ENCODE results near the gene ALB.

ALB gene

DNA sequence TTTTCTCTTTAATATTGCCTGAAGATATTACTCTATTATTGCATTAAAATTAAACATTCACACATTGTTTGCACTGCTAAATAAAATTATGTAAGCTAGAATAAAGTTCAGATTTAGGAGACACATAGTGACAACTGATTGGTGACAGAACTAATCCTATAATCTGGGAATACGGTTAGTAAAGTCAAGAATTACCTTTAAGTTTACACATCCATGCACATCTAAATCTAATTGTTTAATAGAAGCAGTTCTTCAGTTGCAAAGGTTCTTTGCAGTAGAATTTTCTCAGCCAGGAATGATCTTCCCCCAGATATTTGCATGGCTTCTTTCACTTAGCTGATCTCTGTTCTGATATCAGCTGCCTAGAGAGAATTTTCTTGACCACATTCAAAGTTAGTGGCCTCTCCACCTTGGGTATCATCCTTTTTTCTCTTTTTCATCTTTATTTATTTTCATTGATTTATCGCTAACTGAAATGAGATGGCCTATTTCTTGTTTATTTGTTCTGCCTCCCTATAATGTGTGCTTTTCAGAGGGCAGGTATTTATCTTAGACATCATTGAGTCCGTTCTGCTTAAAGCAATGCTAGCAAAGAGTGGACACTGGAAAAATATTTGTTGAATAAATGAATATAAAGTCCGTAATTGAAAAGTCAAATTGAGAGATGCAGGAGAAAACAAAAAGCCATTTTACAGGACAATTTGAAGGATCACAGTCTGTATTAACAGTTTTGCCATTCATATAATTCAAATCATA is 44.5 kb downstream of the ALB start:
- no peak for DNase-seq (ENCODE audit: extremely low read depth in 1 of 2, low read depth in 1 of 2)

DNA sequence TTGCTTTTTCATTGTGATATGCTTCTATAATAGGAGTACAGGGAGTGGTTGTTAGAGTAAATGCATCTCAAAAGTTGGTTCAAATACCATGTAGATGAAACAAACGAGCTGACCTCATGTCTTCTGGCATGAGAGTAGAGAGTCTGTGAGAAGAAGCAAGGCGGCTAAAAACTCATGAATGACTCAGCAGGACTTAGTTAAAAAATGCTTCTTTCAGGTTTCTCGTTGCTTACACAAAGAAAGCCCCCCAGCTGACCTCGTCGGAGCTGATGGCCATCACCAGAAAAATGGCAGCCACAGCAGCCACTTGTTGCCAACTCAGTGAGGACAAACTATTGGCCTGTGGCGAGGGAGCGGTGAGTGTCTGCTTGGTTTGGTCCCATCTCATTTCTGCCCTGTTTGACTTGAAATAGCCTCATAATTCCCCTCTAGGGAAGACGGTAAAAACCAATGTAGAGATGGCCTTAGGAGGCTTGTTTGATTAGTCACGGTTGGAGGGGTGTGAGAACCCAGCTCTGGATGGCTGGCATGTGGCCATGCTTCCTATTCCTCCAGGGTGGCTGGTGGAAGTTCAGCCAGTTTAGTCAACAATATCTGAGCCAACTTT is 46.4 kb downstream of the ALB start:
- no peak for DNase-seq (ENCODE audit: extremely low read depth in 1 of 2, low read depth in 1 of 2)

DNA sequence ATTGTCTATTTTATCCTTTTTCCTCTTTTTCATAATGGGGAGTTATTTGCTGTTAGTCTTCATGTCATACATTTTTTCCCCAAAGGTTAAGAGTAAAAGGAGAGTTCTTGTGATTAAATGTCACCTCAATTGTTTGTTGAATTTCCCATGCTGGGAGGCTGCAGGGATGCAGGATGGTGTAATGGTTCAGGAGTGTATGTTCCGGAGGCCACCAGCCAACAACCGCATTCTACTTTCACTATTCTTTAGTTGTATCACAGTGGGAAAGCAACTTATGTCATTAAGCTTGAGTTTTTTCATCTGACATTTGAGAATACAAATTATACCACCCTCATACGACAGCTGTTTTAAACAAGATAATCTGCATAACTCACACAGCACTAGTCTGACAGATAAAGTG is 47.3 kb downstream of the ALB start:
- no peak for DNase-seq (ENCODE audit: extremely low read depth in 1 of 2, low read depth in 1 of 2)

DNA sequence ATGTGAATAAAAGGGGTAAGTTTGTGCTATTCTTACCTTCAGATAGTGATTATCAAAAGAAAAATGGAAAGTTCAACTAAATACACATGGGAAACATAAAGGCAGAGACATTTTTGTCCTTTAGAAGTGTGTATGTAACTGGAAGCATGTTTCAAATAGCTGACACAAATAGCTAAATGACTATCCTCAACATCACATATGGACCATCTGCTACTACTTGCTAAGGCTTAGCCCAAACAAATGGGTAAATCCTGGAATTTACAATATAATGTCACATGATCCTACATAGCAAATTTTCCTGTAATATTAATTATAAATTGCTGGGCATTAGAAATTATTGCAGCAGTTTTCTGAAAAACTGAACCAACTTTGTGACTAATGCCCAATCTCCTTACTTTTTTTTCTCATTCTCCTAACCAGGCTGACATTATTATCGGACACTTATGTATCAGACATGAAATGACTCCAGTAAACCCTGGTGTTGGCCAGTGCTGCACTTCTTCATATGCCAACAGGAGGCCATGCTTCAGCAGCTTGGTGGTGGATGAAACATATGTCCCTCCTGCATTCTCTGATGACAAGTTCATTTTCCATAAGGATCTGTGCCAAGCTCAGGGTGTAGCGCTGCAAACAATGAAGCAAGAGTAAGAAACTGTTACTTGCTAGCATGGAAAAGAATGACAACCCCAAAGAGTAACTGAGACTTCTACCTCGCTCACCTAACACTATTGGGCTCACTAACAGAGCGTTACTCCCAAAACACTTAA is 48.1 kb downstream of the ALB start:
- DNase-seq (ENCODE audit: extremely low read depth in 1 of 2, low read depth in 1 of 2): no peak

DNA sequence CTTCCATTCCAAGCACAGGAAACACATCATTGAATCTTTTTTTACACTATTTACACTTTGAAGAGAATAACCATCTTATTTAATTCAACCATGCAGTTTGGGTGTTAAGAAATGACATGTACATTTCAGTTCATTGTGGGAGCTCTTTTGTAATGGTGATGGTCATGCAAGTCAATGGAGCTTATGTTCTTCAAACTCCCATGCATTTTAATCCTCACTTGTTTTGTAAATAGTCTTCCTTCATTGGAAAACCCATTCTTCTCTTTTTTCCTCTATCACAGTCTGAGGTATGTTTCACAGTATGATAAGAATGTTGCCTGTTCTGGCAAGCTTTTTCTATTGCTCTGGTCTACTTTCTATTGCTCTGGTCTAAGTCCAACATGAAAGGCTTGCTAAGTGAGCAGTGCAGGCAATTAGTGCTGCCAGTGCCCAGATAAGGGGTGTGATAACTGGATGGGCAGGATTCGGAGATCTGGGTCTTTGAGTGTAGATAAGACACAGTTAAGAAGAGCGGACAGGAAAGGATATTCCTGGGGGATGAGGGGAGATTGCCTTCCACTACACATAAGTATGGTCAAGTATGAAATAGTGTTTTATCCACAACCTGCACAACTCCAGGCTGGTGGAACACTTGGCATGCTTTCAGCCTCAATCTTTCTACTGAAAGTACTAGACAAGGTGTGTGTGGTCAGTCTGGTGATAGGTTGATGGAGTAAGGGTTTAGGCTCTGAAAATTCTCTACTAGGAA is 49.0 kb downstream of the ALB start:
- no peak for DNase-seq (ENCODE audit: extremely low read depth in 1 of 2, low read depth in 1 of 2)

DNA sequence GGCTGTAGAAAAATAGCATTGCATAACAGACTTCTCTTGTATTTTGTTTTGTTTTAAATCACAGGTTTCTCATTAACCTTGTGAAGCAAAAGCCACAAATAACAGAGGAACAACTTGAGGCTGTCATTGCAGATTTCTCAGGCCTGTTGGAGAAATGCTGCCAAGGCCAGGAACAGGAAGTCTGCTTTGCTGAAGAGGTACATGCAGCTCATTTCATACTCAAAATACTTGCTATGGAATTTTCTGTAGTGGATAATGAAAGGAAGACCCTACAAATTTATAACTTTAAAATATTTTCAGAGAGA is 49.6 kb downstream of the ALB start:
- DNase-seq (ENCODE audit: extremely low read depth in 1 of 2, low read depth in 1 of 2): no peak

DNA sequence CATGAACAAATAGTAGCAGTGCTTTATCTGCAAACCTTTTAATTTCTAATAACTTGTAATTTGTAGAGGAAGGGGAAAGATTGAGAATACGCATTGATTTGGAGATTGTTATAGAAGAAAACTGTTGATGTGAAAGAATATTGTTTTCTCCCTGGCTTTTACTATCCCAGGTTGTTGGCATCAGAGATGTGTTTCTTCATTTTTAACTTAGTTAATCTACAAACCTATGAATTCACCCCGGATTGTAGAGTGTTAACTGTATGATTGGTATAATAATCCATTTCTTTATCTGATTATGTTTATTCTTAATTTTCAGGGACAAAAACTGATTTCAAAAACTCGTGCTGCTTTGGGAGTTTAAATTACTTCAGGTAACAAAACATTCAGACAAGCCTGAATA is 50.8 kb downstream of the ALB start:
- DNase-seq (ENCODE audit: extremely low read depth in 1 of 2, low read depth in 1 of 2): no peak

DNA sequence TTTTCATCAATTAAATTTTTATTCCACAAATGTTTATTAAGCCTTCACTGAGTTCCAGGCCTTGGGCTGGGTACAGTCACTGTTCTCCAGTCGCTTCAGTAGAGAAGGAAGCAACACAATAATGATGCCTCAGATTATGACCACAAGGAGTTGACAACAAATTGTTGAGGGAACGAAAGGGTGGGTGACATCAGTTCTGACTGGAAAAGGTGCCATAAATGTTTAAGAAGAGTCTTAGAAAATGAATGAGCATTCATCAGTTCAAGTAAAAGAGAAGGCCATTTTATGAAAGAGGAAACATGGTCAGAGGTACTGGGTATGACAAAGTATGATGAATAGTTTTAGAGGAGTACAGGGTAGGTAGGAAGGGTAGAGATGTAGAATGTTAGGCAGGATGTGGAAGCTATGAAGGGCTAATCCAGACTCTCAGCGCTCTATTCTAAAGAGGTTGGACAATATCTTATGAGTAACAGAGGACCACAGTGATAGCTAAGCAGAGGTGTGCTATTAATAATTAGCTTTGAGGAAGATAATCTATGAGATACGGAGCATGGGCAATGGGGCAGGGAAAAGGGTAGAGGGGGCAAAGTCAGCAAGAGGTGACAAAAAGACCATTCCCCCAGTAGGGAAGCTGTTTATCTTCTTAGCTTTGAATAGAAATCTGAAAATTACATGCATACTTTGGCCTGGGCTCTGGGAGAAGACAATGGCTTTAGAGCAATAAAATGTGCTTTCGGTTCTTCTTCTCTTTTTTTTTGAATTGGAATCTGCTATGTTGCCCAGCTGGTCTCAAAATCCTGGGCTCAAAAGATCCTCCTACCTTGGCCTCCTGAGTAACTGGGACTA is 52.3 kb downstream of the ALB start:
- DNase-seq (ENCODE audit: extremely low read depth in 1 of 2, low read depth in 1 of 2): no peak

DNA sequence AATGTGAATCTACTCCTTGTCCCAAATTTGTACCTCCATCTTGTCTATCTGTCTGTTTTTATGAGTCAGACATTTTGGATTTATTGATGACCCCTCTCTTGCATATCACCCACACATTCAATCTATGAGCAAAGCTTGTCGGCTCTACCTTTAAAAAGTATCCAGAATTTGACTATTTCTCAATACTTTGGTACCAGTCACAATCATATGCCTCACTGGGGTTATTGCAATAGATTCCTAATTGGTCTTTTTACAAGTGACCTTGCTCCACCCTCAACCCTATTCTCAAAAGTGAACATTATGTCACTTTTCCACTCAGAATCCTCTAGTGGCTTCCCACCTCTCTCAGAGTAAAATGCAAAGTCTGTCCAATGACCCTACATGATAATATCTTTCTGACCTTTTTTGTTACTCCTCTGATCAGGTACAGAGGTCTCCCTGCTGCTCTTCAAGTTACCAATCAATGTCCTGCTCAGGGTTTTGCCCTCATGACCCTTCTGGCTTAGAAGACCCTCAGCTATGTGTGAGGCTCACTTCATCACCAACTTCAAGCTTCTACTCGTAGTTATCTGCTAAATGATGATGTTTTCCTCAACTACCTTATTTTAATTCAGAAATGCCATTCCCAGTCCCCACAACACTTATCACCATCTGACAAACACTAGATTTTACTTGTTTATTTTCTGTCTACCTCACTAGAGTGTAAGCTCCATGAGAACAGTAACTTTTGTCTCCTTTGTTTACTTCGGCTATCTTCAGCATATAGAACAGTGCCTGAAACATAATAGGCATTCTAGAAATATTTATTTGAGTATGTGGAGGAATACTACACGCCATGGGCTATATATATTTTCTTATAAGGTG is 54.3 kb downstream of the ALB start:
- DNase-seq (ENCODE audit: extremely low read depth in 1 of 2, low read depth in 1 of 2): no peak

DNA sequence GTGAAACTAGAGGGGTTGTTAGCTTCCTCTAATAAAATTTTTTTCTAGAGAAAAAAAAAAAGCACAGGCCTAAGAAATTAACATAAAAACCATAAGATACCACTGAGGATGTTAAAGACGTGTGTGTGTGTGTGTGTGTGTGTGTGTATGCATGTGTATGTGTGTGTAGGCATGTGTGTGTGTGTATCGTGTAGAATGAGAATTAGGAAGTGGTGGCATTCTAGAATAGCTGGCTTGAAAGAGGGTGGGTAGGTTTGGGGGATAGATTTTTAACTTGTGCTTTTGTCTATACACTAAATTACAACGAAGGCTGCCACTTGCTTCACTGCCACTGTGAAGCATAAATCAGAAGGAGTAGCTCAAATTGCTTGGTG is 54.9 kb downstream of the ALB start:
- DNase-seq (ENCODE audit: extremely low read depth in 1 of 2, low read depth in 1 of 2): no peak

DNA sequence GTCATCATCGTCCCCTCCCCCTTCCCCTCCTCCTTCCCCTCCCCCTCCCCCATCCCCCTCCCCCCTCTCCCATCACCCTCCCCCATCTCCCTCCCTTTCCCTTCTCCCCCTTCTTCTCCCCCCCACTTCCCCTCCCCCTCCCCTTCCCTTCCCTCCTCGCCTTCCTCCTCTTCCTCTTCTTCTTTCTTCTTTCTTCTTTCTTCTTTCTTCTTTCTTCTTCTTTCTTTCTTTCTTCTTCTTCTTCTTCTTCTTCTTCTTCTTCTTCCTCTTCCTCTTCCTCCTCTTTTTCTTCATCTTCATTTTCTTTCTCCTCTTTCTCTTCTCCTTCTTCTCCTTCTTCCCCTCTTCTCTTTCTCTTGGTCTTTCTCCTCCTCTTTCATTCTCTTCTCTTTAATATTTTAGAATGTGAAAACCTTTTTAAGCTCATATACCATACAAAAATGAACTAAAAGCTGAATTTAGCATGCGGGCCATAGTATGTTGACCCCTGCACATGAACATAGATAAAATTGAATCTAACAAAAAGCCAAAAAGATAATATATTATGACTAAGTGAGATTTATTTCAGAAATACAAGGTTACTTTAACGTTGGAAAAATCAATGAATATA is 56.9 kb downstream of the ALB start:
- no peak for DNase-seq (ENCODE audit: extremely low read depth in 1 of 2, low read depth in 1 of 2)

DNA sequence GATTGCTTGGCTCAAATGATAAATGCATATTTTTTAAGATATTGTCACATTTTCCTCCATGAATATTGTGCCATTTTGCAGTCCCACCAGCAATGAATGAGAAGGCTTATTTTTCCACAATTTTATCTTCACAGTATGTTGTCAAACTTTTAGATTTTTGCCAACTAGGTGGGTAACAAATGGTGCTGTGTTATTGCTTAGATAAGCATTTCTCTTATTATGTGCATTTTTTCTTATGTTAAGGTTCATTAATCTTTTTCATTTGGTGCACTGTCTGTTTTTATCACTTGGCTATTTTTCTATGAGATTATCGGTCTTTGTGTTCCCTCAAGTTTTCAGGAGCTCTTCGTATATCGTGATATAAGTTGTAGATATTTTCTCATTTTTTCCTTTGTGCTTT is 64.1 kb downstream of the ALB start:
- DNase-seq (ENCODE audit: extremely low read depth in 1 of 2, low read depth in 1 of 2): no peak

DNA sequence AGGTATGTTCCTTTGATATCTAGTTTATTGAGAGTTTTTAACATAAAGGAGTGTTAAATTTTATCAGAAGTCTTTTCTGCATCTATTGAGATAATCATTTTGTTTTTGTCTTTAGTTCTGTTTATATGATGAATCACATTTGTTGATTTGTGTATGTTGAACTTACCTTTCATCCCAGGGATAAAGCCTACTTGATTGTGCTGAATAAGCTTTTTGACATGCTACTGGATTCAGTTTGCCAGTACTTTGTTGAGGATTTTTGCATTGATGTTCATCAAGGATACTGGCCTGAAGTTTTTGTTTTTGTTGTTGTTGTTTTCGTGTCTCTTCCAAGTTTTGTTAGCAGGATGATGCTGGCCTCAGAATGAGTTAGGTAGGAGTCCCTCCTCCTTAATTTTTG is 66.6 kb downstream of the ALB start:
- DNase-seq (ENCODE audit: extremely low read depth in 1 of 2, low read depth in 1 of 2): no peak
